COLO668 (cell line): ENCODE data around the gene TACC2.
"Not testable (repeated sequence)": the region's sequence is repeated elsewhere in the genome, so short reads cannot be mapped to it uniquely, and the experiment has no call there.

Experiments
- DNase-seq: peaks from one replicate; lab custom pipeline; 2025; ENCODE audit not compliant: unreplicated experiment; lab: John Stamatoyannopoulos, UW

Gene TACC2

DNA sequence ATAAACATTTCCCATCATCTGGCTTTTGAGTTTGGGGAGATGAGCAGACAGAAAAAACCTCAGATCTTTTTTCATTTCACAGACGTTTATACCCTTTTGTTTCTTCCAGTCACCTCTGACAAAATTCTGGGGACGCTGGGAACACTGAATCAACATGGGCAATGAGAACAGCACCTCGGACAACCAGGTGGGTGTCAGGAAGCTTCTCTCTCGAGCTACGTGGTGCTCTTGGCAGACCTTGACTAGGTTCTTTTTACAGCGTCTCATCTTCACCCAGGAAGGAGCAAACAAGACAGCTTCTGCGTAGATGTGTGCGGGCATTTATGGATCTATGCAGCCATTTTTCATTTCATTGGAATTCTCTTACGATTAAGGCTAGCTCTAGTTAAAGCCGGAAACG lies 32.9 kb downstream of the TACC2 start:
- no peak for DNase-seq

DNA sequence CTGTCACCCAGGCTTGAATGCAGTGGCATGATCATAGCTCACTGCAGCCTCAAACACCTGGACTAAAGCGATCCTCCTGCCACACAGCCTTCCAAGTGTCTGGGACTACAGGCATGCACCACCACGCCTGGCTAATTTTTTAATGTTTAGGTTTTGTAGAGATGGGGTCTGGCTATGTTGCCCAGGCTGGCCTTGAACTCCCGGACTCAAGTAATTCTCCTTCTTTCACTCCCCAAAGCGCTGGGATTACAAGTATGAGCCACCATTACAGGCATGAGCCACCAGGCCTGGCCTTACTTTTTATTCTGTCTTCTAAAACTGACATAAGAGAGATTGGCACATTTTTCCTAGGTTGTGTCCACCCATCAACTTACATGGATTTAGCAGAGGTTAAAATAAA lies 33.3 kb downstream of the TACC2 start:
- DNase-seq: no peak

DNA sequence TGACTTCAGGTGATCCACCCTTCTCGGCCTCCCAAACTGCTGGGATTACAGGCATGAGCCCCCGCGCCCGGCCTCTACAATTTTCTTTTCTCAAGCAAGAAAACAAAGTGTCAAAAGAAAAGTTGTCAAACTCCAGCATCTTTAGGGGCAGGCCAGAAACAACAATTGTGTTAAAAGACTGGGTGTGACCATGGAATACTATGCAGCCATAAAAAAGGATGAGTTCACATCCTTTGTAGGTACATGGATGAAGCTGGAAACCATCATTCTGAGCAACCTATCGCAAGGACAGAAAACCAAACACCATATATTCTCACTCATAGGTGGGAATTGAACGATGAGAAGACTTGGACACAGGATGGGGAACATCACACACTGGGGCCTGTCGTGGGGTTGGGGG lies 34.3 kb downstream of the TACC2 start:
- not testable (repeated sequence) for DNase-seq

DNA sequence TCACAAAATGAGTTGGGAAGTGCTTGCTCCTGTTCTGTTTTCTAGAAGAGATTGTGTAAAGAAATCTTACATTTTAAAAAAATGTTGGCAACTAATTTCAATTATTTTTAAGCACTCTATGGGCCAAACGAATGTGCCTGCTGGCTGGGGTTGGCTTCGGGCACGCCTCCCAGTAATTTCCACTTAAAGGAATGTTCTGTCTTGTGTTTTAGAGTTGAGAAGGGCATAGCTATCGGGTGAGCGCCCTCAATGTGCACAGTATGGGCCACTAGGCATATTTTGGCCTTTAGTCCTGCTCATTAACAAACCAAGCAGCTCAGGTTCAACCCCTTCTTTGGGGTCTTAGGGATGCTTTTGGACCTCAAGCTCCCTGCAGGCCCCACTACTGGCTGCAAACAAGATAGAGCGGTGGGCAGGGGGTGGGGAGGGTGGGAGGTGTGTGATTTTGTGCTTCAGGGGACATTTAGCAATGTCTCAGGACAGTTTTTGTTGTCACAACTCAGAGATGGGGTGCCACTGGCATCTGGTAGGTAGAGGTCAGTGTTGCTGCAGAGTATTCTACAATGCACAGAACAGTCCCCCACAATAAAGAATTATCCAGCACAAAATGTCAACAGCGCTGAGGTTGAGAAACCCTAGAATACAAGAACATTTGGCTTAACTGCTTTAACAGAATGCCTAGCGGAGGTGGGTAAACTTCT lies 40.7 kb downstream of the TACC2 start:
- DNase-seq: no peak

DNA sequence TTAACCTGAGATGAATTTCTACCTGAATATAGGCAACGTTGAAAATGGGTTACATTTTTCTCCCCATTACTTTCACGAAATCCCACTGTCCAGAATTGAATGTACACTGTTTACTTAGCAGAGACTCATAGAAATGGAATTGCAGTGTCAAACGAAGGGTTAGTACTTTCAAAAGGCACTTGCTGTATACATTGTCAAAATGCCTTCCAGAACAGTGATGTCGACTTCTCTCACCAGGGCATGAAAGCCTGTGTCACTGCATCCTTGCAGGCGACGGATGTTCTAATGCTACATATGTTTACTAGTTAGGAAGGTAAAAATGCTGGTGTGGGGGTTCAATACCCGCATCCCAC lies 41.2 kb downstream of the TACC2 start:
- DNase-seq: no peak

DNA sequence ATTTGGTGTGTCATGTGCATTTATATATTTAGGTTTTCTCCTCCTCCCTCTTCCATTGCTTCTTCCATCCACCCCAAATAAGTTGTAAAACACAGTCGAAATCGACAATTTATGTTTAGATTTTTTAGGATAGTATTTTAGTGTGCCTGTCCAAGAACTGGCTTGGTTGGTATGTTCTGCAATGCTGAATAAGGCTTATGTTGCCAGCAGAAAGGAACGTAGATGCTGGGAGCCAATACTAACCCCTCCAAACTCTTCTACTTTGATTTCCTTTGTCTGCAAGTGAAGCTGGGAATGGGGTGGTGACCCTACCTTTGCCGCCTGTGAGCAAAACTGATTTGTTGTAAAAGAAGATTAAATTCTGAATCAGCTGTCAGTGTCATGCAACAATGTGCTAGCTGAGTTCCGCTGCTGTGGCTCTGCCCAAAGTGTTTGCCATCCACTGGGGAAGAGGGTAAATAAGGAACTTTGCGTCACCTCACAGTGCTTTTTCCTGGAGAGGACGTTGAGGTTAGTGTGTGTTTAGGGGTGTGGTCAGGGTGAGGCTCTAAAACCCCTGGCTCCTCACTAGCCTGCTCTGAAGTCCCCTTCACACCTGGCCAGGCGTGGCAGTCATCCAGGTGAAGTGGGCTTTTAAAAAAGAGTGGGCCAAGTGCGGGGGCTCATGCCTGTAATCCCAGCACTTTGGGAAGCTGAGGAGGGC lies 44.4 kb downstream of the TACC2 start:
- peak; percentile 57 for DNase-seq

DNA sequence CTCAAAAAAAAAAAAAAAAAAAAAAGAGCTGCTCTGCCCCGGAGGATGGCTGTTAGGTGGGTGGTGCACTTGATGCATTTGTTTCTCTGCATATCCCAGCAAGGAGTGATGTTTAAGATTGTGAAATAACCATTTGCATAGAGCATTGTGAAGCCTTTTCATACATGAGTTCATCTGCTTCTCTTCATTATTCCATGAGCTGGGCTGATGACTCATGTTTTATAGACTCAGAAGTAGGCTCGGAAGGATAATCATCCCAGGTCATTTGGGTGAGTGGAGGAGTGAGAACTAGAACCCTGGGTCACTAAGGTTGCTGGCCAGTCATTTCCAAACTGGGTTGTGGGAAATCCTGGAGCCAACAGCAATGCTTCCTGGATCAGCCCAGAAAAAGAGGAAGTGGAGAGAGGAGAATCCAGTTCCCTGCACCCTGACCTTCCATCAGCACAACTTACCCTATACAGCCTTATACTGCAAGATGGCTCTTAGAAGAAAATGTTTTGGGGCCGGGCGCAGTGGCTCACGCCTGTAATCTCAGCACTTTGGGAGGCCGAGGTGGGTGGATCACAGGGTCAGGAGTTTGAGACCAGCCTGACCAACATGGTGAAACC lies 45.3 kb downstream of the TACC2 start:
- no peak for DNase-seq

DNA sequence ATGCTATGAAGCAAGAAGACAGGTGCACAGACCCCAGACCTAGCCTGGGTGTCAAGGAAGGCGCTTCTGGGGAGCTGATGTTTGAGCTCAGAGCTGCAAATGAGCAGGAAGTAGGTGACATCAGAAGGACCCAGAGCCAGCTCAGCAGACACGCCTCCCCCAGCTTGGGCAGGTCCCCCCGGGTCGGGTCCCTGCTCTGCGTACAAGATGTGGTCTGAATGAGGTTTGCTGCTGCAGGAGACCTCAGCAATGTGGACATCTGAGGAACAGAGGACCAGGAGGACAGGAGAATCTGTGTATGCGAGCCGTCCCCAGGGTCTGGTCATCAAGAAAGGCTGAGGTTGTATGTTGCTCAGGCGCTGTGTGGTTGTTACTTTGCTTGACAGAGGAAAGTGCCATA lies 51.8 kb downstream of the TACC2 start:
- DNase-seq: no peak

DNA sequence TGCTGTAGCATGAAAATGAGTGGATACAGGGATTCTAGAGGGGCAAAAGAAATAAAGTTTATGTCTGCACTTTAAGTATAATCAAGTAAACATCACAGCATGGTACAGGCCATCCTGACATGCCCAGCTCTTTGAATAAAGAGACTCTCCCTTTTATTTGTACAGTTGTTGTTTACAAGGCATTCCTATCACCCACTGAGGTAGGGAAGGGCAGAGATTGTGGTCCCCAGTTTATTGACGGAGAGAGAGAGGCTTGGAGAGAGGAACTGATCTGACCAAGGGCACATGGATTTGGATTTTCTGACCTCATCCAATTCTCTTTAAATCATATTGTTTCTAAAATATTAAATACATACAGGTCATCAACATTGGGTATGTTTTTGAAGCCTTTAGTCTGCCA lies 53.9 kb downstream of the TACC2 start:
- DNase-seq: no peak

DNA sequence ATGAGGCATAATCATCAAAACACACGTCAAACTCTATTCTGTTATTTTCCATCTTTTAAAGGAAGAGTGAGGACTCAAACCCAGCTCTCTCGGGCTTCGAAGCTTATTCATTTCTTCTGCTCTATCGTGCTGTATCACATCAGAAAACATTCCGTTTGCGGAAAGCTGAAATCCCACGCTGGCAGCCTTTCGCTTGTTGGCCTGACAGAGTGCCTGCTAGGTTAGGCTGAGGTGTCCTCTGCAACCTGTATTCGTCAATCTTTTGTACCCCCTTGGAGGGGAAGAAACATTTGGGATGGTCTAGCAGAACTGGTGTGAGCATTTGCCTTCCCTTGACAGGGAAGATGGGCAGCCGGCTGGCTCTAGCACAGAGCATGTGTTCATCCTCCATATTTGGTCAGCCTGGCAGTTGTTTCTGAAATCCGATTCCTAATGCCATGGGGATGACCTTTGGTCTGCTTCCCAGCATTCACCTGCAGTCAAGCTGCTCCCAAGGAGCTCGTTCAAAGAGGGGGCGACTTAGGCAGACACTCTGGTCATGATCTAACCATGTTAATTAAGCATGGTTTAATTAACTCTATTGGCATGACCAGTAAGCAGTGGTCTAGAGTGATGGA lies 55.2 kb downstream of the TACC2 start:
- DNase-seq: peak; percentile 31

DNA sequence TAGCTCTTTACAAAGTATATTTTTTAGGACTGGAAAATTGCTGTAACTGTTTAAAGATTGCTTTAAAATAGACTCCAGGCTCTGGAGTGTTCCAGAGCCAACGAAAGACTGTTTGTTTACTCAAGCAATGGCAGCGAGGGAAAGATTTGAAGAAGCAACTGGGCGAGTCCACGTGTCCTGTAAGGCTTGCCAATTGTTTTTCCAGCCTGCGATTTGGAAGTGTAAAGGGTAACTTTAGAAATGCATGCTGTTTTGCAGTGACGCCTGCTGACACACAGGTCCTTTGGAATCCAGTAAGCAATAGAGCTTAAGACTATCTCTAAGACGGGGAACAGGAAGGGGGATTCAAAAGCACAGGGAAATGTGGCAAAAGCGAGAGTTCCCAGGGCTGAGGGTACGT lies 55.8 kb downstream of the TACC2 start:
- DNase-seq: no peak

DNA sequence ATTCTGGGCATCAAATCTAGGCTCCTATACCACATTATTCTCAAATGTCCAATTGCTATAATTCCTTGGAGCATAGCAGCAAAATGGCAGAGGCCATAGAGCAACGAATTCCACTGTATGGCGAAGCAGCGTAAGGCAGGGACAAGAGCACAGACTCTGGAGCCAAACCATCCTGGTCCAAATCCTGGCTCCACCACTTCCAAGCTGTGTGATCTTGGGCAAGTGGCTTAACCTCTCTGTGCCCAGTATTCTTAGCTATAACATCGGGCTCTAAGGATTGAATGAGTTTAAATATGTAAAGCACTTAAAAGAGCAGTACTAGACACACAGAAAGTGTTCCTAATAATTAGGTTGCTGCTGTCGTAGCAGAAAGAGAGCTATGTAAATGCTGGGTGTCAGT lies 56.2 kb downstream of the TACC2 start:
- DNase-seq: no peak

DNA sequence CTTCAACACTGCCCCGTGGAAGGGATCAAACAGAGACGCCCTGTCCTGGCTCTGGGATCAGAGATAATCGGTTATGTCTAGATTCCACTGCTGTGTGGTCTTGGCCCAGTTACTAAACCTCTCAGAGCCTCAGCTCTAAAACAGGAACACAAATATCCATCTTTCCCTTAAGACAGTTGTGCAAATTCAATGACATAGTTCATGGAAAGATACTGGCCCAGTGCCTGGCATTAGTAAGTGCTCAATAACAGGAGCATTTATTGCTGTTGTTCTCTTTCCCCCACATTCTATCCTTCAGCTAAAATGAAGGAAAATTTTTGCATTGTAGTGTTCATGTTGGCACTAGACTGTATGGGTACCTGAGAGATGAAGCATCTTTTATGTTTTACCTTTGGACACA lies 58.6 kb downstream of the TACC2 start:
- no peak for DNase-seq

DNA sequence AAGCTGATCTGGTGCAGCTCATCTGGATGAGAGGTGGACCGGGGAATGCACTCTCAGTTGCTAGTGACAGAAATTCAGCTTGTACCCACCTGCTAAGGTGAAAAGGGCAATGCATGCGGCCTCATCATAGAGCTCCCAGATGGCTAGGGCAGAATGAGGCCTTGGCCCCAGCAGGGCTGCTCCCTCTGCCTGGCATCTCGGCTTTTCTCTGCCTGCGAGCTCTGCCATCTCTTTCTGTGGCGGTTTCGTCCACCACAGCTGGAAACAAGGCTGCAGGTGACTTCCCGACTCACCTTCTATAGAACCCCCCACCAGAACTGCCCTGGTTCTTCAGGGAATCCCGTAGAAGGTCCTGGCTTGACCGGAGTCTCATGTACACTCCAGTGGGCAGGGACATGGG lies 60.1 kb downstream of the TACC2 start:
- DNase-seq: no peak

DNA sequence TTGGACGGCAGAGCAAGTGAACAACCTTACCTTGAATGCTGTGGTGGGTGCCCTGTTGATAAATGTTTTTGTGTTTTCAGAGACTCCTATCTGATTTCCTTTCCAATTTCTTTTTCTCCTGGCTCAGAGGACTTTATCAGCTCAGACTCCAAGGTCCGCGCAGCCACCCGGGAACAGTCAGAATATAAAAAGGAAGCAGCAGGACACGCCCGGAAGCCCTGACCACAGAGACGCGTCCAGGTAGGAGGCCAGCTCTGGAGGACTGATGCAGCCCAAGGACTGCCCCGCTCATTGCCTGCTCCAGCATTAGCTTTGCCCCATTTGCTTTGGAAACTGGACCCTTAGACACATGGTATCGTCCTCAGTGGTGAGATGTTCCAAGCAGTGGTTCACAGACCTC lies 61.3 kb downstream of the TACC2 start:
- no peak for DNase-seq

DNA sequence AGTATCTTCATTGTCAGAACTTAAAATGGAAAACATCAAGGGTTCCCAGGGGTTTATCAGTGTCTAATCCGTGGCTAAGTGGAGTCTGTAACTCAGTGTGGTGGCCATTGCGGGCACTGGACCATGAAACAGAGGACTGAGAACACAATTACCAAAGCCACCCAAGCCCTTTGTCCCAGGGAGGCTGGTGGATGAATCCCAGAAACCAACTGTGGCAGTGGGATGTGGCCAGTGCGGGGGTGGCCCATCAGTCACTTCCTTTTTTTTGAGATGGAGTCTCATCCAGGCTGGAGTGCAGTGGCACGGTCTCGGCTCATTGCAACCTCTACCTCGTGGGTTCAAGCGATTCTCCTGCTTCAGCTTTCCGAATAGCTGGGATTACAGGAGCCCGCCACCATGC lies 61.8 kb downstream of the TACC2 start:
- DNase-seq: no peak

DNA sequence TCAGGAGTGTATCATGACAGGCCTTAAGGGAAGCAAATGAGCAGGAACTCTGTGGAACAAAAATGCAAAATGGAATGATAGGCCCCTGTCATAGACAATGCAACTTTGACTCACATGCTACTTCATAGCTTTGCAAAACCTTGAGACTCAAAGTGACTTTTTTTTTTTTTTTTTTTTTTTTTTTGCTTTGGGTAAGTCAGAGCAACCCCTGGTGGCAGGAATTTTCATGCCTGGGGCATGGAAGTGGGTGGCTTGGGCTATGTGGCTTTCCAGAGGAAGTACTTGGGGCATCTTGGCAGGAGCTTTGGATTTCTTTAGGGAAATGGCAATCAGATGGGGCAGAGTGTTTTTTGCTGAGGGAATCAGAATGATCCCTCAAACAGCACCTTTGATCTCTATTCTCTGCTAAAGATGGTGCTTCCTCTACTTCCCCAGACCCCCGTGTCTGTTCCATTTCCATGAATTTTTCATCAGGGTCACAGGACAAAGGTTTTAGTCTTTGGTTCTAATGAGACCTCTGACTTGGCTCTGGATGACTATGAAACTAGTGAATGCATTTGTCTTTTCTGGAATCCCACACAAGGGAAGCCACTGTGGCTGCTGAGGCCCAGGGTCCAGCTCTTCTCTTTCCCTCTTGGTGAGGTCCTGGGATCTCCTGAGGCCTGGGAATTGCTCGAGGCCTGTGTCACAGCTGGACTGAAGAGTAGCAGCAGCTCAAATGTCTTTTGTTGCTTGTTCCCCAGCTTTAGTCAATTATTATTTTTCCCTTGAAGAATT lies 62.8 kb downstream of the TACC2 start:
- DNase-seq: peak; percentile 8

DNA sequence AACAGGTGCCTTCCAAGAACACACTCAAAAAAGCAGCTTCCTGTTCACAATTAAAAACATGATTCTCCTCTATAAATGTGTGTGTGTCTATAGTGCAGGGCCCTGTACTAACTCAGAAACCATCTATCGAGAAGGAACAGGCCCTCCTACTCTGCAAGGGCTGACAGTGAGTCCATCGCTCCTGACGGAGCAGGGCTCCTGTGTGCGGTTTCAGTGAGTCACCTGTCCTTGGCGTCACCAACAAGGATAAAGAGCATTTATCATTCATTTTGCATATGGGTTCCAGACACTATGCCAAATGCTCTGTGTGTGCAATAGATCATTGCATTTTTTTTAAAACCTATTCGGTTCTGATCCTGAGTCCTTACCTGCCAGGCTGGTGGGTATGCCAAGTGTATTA lies 63.7 kb downstream of the TACC2 start:
- no peak for DNase-seq

DNA sequence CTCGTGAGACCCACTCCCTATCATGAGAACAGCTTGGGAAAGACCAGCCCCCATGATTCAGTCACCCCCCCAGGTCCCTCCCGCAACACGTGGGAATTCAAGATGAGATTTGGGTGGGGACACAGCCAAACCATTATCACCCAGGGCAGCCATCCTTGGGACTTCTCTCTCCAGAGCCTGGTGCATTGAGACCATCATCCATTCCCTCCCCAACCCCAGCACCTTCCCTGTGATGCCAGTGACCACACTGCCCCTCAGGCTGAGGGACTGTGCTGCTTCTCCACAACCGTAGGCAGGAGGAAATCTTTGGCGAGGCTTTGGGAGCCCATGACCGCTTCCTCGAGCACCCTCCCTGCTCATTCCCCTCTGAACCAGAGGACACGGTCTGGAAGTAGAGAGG lies 64.4 kb downstream of the TACC2 start:
- no peak for DNase-seq

DNA sequence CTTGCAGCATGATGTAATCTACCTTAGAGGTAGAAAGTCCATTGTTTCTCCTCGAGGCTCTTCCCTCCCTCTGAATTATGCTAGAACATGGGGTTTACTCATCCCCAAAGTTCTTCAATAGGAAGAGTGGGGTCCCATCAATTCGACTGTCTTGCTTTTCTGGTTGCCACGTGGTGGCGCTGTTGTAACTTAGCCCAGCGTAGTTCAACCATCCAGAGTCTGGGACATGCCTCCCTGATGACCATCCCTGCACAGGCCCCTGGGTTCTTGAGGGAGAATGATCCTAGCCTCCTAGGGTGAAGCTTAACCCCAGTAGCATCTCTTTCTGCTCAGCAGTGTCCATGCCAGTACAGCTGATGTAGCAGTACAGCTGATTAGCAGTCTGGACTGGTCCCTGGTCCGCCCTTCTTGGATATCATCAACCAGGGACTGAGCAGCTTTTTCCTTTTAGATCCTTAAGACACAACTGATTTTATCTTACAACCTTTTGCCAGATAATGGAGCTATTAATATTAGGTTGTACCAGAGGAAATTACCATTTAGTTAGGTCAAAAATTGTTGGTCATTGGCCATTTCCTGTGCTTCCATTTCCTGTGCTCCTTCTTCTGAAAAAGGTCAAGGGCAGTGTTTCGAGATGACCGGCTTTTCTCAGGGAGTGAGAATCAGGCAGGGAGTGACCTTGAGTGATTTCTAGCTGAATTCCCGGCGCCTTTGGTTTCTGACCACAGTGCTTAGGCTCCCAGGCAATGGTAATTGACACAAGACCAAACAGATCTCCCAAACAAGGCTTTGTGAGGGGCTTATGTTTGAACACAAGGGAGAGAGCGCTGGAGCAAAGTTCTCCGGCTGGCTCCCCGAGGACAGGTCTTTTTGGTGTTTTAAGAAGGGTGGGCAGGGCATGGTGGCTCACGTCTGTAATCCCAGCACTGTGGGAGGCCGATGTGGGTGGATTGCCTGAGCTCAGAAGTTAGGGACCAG lies 65.4 kb downstream of the TACC2 start:
- peak; percentile 55 for DNase-seq
